PFSK-1 (cell line): ENCODE measurements around the gene MUC5AC.

Experiments
- FOXP2 ChIP-seq: optimal IDR thresholded peaks from 2 replicates; pipeline ENCODE3; 2011; ENCODE audit warnings: borderline replicate concordance, control low read depth, inconsistent platforms; ENCODE audit not compliant: insufficient read depth; ENCODE audit errors: extremely low read length, extremely low read depth
- POLR2AphosphoS5 ChIP-seq: IDR thresholded peaks from 2 replicates; pipeline ENCODE4 v1.6.1; 2012; ENCODE audit warnings: low read depth, mild to moderate bottlenecking, control low read depth, low read length, moderate library complexity
- REST ChIP-seq, 2 experiments: IDR thresholded peaks; 2 replicates each; pipeline versions ENCODE4 v1.6.1 to v1.8.0; 2011 to 2012; ENCODE audit warnings: low read depth in 2 of 2, low read length in 2 of 2, control low read depth in 1 of 2, inconsistent platforms in 1 of 2, mild to moderate bottlenecking in 1 of 2, moderate library complexity in 1 of 2; ENCODE audit not compliant: insufficient read depth in 1 of 2
- TAF1 ChIP-seq: IDR thresholded peaks from 2 replicates; pipeline ENCODE4 v1.6.1; 2012; ENCODE audit warnings: low read length, control low read depth, borderline replicate concordance; ENCODE audit not compliant: insufficient read depth

DNA sequence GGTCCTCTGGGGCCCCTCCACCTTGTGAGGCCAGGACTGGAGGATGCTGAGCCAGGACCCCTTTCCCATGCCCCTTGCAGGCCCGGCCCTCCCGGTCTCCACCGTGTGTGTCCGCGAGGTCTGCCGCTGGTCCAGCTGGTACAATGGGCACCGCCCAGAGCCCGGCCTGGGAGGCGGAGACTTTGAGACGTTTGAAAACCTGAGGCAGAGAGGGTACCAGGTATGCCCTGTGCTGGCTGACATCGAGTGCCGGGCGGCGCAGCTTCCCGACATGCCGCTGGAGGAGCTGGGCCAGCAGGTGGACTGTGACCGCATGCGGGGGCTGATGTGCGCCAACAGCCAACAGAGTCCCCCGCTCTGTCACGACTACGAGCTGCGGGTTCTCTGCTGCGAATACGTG lies 83.0 kb downstream of the MUC5AC start:
- TF ChIP-seq REST (IDR thresholded peaks at IDR 0.05; ENCODE audit: insufficient read depth in 1 of 2, low read depth in 2 of 2, low read length in 2 of 2), result no peak
- no peak for TF ChIP-seq TAF1
- TF ChIP-seq FOXP2, result no peak
- TF ChIP-seq POLR2AphosphoS5, result no peak
